ENCODE measurements around the gene WDR20. TPM values are rescaled to one million over a fixed set of nuclear protein-coding genes. Genes with fewer than 3 reads are reported as not detected.

WDR20 gene, protein sequence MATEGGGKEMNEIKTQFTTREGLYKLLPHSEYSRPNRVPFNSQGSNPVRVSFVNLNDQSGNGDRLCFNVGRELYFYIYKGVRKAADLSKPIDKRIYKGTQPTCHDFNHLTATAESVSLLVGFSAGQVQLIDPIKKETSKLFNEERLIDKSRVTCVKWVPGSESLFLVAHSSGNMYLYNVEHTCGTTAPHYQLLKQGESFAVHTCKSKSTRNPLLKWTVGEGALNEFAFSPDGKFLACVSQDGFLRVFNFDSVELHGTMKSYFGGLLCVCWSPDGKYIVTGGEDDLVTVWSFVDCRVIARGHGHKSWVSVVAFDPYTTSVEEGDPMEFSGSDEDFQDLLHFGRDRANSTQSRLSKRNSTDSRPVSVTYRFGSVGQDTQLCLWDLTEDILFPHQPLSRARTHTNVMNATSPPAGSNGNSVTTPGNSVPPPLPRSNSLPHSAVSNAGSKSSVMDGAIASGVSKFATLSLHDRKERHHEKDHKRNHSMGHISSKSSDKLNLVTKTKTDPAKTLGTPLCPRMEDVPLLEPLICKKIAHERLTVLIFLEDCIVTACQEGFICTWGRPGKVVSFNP
- total RNA-seq, result 10 to 100 TPM; 18.3 to 26.8 (median 22.3) TPM
- 10 to 100 TPM; 11.4 to 20.6 (median 11.9) TPM for polyA plus RNA-seq
- long read RNA-seq, donor 1, partial matches to known transcripts, result 4 of 14 reads
- long read RNA-seq, donor 1, other reads (novel, unspliced or antisense), result 7 of 14 reads
- long read RNA-seq, donor 2, transcript WDR20-203 (4 exons, 2,616 nt), result minor isoform, 5 of 37 reads
- long read RNA-seq, donor 2, transcript WDR20-204 (3 exons, 2,391 nt), result major isoform, 7 of 37 reads
- long read RNA-seq, donor 2, partial matches to known transcripts, result 5 of 37 reads
- long read RNA-seq, donor 2, other reads (novel, unspliced or antisense), result 17 of 37 reads

DNA sequence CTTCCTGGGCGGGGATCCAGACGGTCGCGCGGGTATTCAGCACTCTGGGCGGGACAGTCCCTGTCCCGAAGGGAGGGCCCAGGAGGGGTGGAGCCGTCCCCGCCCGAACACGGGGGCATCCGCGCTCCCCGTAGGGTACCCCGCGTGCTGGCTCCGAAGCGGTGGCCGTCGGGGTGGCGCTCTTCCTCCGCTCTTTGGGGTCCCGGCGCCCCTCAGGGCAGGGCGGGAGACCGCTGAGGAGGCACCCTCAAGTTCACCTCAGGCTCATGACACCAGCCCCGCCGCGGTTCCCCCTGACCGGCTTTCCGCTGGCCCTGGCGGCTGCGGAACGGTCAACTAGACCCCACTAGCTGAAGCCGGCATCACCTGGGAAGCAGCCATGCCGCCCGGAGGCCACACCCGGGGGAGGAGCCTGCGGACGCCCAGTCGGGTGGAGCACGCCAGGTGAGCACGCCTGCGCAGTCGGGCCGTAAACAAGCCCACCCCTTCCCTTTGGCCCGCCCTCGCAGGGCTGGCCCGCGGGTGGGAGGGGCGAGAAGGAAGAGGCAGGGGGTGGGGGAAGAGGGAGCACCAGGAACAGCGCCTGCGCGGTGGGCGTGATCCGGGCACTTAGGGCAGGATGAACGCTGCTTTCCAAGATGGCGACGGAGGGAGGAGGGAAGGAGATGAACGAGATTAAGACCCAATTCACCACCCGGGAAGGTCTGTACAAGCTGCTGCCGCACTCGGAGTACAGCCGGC is at the start of gene WDR20:
WDR20 (plus strand) TSS at position 612 of the 741 bp plus-strand sequence; CDS start at position 639, 27 bp downstream.
- ATAC-seq (peak; percentile 99 to 100 (median 99)), DNase-seq (peak; percentile 98 to 99)
- H3K4me3 ChIP-seq, result peak within 1 kb of the TSS; percentile 86
- H3K27me3 ChIP-seq (ENCODE audit: insufficient read depth in 3 of 3, low read length in 2 of 3), result no peaks in the 10 kb centered on the region
- peaks cover 13% of the 10 kb centered on the region for H3K4me1 ChIP-seq
- peaks cover 0 to 3% of the 10 kb centered on the region in 2 donors for H3K36me3 ChIP-seq (ENCODE audit: insufficient read depth in 1 of 2, low read depth in 1 of 2)
- TF ChIP-seq, protein P1, sequence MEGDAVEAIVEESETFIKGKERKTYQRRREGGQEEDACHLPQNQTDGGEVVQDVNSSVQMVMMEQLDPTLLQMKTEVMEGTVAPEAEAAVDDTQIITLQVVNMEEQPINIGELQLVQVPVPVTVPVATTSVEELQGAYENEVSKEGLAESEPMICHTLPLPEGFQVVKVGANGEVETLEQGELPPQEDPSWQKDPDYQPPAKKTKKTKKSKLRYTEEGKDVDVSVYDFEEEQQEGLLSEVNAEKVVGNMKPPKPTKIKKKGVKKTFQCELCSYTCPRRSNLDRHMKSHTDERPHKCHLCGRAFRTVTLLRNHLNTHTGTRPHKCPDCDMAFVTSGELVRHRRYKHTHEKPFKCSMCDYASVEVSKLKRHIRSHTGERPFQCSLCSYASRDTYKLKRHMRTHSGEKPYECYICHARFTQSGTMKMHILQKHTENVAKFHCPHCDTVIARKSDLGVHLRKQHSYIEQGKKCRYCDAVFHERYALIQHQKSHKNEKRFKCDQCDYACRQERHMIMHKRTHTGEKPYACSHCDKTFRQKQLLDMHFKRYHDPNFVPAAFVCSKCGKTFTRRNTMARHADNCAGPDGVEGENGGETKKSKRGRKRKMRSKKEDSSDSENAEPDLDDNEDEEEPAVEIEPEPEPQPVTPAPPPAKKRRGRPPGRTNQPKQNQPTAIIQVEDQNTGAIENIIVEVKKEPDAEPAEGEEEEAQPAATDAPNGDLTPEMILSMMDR (IDR thresholded peaks at IDR 0.05), result no peak
- intact Hi-C loops (cut with DNase I), result loop anchor here in 1 of 2 donors (5.0 kb wide), 2 partner anchors 68 to 173 kb away; no protein-coding TSS in a partner anchor
- H3K27ac ChIP-seq, result peak within 1 kb of the TSS; percentile 87
- no peaks in the 10 kb centered on the region for H3K9me3 ChIP-seq
- 0% methylated on average over 61 to 64 of the region's 64 CpGs for WGBS, 3 donors

DNA sequence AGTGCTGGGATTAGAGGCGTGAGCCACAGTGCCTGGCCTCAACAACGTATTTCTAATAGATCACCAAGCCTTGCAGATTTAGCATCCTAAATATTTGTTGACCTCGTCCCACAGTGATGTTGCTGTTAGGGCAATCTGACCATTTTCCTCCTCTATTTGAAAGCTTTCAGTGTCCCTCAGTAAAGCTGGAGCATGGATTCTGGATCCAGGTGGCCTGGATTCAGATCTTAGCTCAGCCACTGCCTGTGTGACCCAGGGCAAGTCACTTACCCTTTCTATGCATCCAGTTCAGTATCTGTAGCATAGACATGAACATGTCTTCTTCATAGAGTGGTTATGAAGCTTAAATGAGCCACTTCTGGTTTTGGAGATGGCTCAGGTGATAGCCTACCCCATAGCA is 49.0 kb upstream of the WDR20 start:
- intact Hi-C loops (cut with DNase I), result loop anchor here in 1 of 2 donors (10.0 kb wide), 1 partner anchor 316 kb away; no protein-coding TSS in a partner anchor
- Histone ChIP-seq H3K27me3 (ENCODE audit: insufficient read depth in 3 of 3, low read length in 2 of 3) (no peaks in the 10 kb centered on the region), H3K27ac (no peak overlapping the region), H3K4me3 (no peak overlapping the region), H3K36me3 (ENCODE audit: insufficient read depth in 1 of 2, low read depth in 1 of 2) (peaks cover 0 to 3% of the 10 kb centered on the region in 2 donors), H3K9me3 (no peaks in the 10 kb centered on the region), H3K4me1 (peaks cover 8% of the 10 kb centered on the region)
- TF ChIP-seq, protein P1 (IDR thresholded peaks at IDR 0.05), result no peak
- ATAC-seq (no peak), DNase-seq (no peak)
- WGBS, 3 donors, result 81 to 90% (median 89%) methylated on average over 3 of the region's 3 CpGs

DNA sequence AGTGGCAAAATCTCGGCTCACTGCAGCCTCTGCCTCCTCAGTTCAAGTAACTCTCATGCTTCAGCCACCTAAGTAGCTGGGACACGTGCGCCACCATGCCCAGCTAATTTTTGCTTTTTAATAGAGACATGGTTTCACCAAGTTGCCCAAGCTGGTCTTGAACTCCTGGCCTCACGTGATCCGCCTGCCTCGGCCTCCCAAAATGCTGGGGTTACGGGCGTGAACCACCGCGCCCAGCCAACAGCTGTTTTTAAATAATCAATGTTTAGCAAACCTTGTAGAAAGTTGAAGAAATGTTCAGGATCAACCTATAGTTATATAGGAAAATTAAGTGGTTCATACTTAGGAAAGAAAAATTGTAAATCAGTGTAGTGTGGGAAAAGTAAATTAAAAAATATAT is 46.9 kb upstream of the WDR20 start:
- intact Hi-C loops (cut with DNase I), result loop anchor here in 1 of 2 donors (10.0 kb wide), 1 partner anchor 318 kb away; no protein-coding TSS in a partner anchor
- H3K36me3 ChIP-seq (ENCODE audit: insufficient read depth in 1 of 2, low read depth in 1 of 2), result no peaks in the 10 kb centered on the region
- H3K27ac ChIP-seq, result no peak overlapping the region
- H3K4me3 ChIP-seq, result no peak overlapping the region
- peaks cover 17% of the 10 kb centered on the region for H3K4me1 ChIP-seq
- no peak for DNase-seq
- no peak for ATAC-seq
- no peaks in the 10 kb centered on the region for H3K27me3 ChIP-seq (ENCODE audit: insufficient read depth in 3 of 3, low read length in 2 of 3)
- no peaks in the 10 kb centered on the region for H3K9me3 ChIP-seq
- 91 to 94% (median 93%) methylated on average over 10 of the region's 10 CpGs for whole genome bisulfite sequencing, 3 donors
- TF ChIP-seq, protein P1 (IDR thresholded peaks at IDR 0.05), result no peak

DNA sequence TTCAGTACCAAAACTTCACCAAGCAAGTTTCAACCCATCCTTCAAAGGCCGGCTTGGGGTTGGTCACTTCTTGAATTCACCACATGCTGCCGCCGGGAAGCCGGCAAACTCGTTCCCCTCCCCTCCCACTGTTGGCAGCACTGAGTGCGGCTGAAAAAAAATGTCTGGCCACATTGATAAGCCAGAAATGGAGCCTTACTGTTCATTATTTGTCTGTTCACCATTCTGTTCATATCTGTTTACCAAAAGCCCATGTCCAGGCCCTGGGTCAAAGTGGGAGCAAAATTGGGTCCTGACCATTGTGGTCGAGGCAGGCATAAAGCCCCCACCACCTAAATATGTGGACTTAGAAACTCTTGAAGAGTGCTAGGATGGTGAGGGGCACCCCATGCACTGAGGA is 45.6 kb upstream of the WDR20 start:
- ATAC-seq (no peak), DNase-seq (no peak)
- Histone ChIP-seq H3K4me1 (peaks cover 10% of the 10 kb centered on the region), H3K4me3 (no peak overlapping the region), H3K36me3 (ENCODE audit: insufficient read depth in 1 of 2, low read depth in 1 of 2) (no peaks in the 10 kb centered on the region), H3K27me3 (ENCODE audit: insufficient read depth in 3 of 3, low read length in 2 of 3) (no peaks in the 10 kb centered on the region), H3K9me3 (no peaks in the 10 kb centered on the region), H3K27ac (no peak overlapping the region)
- TF ChIP-seq, protein P1 (IDR thresholded peaks at IDR 0.05), result no peak
- intact Hi-C loops (cut with DNase I), result loop anchor here in 1 of 2 donors (10.0 kb wide), 1 partner anchor 319 kb away; no protein-coding TSS in a partner anchor
- 49 to 74% (median 71%) methylated on average over 7 of the region's 7 CpGs for WGBS, 3 donors

Measured in psoas muscle (tissue), 8 donors.